ENCODE results near the gene NOTUM. TPM values are rescaled to one million over a fixed set of nuclear protein-coding genes. Genes with fewer than 3 reads are reported as not detected.

NOTUM gene
- total and polyA plus RNA-seq, 4 donors, result 0.19 to 5.4 (median 1.6) TPM

GRCh38 chr17:82006468-82007227, 45.7 kb upstream of the NOTUM start:
- H3K27ac ChIP-seq (ENCODE audit: low read depth in 1 of 2, low read length in 2 of 2), result no peak overlapping the region
- no peak overlapping the region for H3K9ac ChIP-seq (ENCODE audit: low read depth in 1 of 2, low read length in 2 of 2)
- H3K27me3 ChIP-seq (ENCODE audit: control insufficient read depth in 4 of 4, insufficient read depth in 4 of 4, low read length in 3 of 4), result no peaks in the 10 kb centered on the region
- DNase-seq (ENCODE audit: low spot score), result no peak
- no peak for TF ChIP-seq YY1 (IDR thresholded peaks at IDR 0.05)
- no peak for TF ChIP-seq EGR1 (IDR thresholded peaks at IDR 0.05; ENCODE audit: low read depth in 2 of 2)
- TF ChIP-seq HNF4A (conservative IDR thresholded peaks at IDR 0.05), result no peak
- TF ChIP-seq HNF4G (IDR thresholded peaks at IDR 0.05), result no peak
- no peak for TF ChIP-seq NR2F2 (IDR thresholded peaks at IDR 0.05)
- TF ChIP-seq REST (IDR thresholded peaks at IDR 0.05), result no peak
- TF ChIP-seq MAX (IDR thresholded peaks at IDR 0.05), result no peak
- TF ChIP-seq RXRA (IDR thresholded peaks at IDR 0.05), result no peak
- no peak for TF ChIP-seq ATF3 (IDR thresholded peaks at IDR 0.05)
- no peak for TF ChIP-seq ZBTB33 (IDR thresholded peaks at IDR 0.05)
- TF ChIP-seq CTCF (IDR thresholded peaks at IDR 0.05; ENCODE audit: low read depth, low read length, missing input control), result no peak
- TF ChIP-seq GABPA (IDR thresholded peaks at IDR 0.05 in 1 of 2, conservative IDR thresholded peaks at IDR 0.05 in 1 of 2), result no peak
- TF ChIP-seq RAD21 (IDR thresholded peaks at IDR 0.05), result no peak
- no peak for TF ChIP-seq SP1 (IDR thresholded peaks at IDR 0.05)
- no peak for TF ChIP-seq TAF1 (conservative IDR thresholded peaks at IDR 0.05)
- no peak for TF ChIP-seq FOXA2 (IDR thresholded peaks at IDR 0.05)
- no peak for TF ChIP-seq JUND (IDR thresholded peaks at IDR 0.05)
- no peak for TF ChIP-seq FOXA1 (IDR thresholded peaks at IDR 0.05)
- WGBS, result 89% methylated on average over 24 of the region's 24 CpGs
- H3K36me3 ChIP-seq (ENCODE audit: control insufficient read depth in 4 of 4, insufficient read depth in 3 of 4, low read depth in 1 of 4, low read length in 3 of 4), result peaks cover 0 to 8% (median 4%) of the 10 kb centered on the region in 4 donors
- H3K9me3 ChIP-seq (ENCODE audit: control insufficient read depth in 4 of 4, low read length in 3 of 4), result no peaks in the 10 kb centered on the region
- H3K4me3 ChIP-seq (ENCODE audit: low read depth in 1 of 3, low read length in 3 of 3), result no peak overlapping the region
- no peaks in the 10 kb centered on the region for H3K4me1 ChIP-seq (ENCODE audit: control insufficient read depth in 4 of 4, insufficient read depth in 4 of 4, low read length in 3 of 4)

Measured in liver (tissue), 9 donors.